HepG2 (cell line): ENCODE results near the gene CLASP1. TPM values are rescaled to one million over a fixed set of nuclear protein-coding genes. Genes with fewer than 3 reads are reported as not detected.
A peak's percentile ranks its signal among the peaks of the same experiment; 100 is the strongest.

Source experiments
- ATF7 ChIP-seq, 2 experiments: fragments of 450-650 bp in 1 of 2; sonication (generic) in 1 of 2; formaldehyde crosslinking in 1 of 2; IDR thresholded peaks; 2 replicates each; pipeline versions ENCODE4 v1.4.0 to v1.6.1; 2016 to 2020; ENCODE audit warnings: antibody characterized with exemption in 1 of 2, mild to moderate bottlenecking in 1 of 2, missing genetic modification reagents in 1 of 2
- BCL6 ChIP-seq: IDR thresholded peaks from 2 replicates; pipeline ENCODE4 v1.6.1; 2016; ENCODE audit warnings: missing genetic modification reagents, missing compliant biosample characterization
- GLI4 ChIP-seq: sonication (generic); formaldehyde crosslinking; IDR thresholded peaks from 2 replicates; pipeline ENCODE4 v1.5.1; 2020; ENCODE audit warnings: missing genetic modification reagents, mild to moderate bottlenecking, moderate library complexity, borderline replicate concordance
- HCFC1 ChIP-seq: fragments of 150-350 bp; IDR thresholded peaks from 2 replicates; pipeline ENCODE4 v1.6.1; 2014; ENCODE audit warnings: low read depth, low read length
- HMG20A ChIP-seq: IDR thresholded peaks from 2 replicates; pipeline ENCODE4 v1.6.1; 2016; ENCODE audit warnings: borderline replicate concordance
- HOMEZ ChIP-seq: IDR thresholded peaks from 2 replicates; pipeline ENCODE4 v1.6.1; 2016; ENCODE audit warnings: low read depth
- IKZF4 ChIP-seq: sonication (generic); formaldehyde crosslinking; IDR thresholded peaks from 2 replicates; pipeline ENCODE4 v1.5.1; 2020; ENCODE audit warnings: borderline replicate concordance, mild to moderate bottlenecking, low read depth, missing genetic modification reagents; ENCODE audit errors: not compliant biosample characterization
- ISL2 ChIP-seq: sonication (generic); formaldehyde crosslinking; IDR thresholded peaks from 2 replicates; pipeline ENCODE4 v1.5.0; 2020; ENCODE audit warnings: missing genetic modification reagents
- KDM6A ChIP-seq: IDR thresholded peaks from 2 replicates; pipeline ENCODE4 v1.6.1; 2016; ENCODE audit warnings: low read depth
- MAFG ChIP-seq: sonication (generic); formaldehyde crosslinking; IDR thresholded peaks from 2 replicates; pipeline ENCODE4 v1.5.1; 2020; ENCODE audit warnings: mild to moderate bottlenecking, missing genetic modification reagents
- MEIS2 ChIP-seq: sonication (generic); formaldehyde crosslinking; IDR thresholded peaks from 2 replicates; pipeline ENCODE4 v1.9.0; 2021; ENCODE audit warnings: mild to moderate bottlenecking, missing genetic modification reagents
- NFRKB ChIP-seq: fragments of 450-650 bp; IDR thresholded peaks from 2 replicates; pipeline ENCODE4 v1.6.1; 2017
- NR2F1 ChIP-seq, 2 experiments: fragments of 450-650 bp in 1 of 2; formaldehyde crosslinking in 1 of 2; IDR thresholded peaks; 2 replicates each; pipeline versions ENCODE4 v1.5.0 to v1.6.1; 2016 to 2020; ENCODE audit warnings: mild to moderate bottlenecking in 1 of 2, missing compliant biosample characterization in 1 of 2, missing genetic modification reagents in 1 of 2, moderate library complexity in 1 of 2
- RARA ChIP-seq: IDR thresholded peaks from 2 replicates; pipeline ENCODE4 v1.6.1; 2016; ENCODE audit warnings: missing genetic modification reagents, missing compliant biosample characterization
- REXO4 ChIP-seq: sonication (generic); formaldehyde crosslinking; IDR thresholded peaks from 2 replicates; pipeline ENCODE4 v1.8.0; 2022; ENCODE audit warnings: missing genetic modification reagents, mild to moderate bottlenecking, borderline replicate concordance
- ZBTB7A ChIP-seq: sonication (generic); formaldehyde crosslinking; IDR thresholded peaks from 2 replicates; pipeline ENCODE4 v1.8.0; 2022; ENCODE audit warnings: mild to moderate bottlenecking, missing genetic modification reagents
- ZFP90 ChIP-seq: sonication (generic); formaldehyde crosslinking; IDR thresholded peaks from 2 replicates; pipeline ENCODE4 v1.8.0; 2022; ENCODE audit warnings: missing genetic modification reagents, mild to moderate bottlenecking, inconsistent platforms, borderline replicate concordance
- ZNF264 ChIP-seq: sonication (generic); formaldehyde crosslinking; IDR thresholded peaks from 2 replicates; pipeline ENCODE4 v1.4.0; 2020; ENCODE audit warnings: missing genetic modification reagents
- ZNF589 ChIP-seq: sonication (generic); formaldehyde crosslinking; conservative IDR thresholded peaks from 2 replicates; pipeline ENCODE4 v1.8.0; 2022; ENCODE audit warnings: mild to moderate bottlenecking, moderate library complexity, missing genetic modification reagents
- ZNF619 ChIP-seq: sonication (generic); formaldehyde crosslinking; IDR thresholded peaks from 2 replicates; pipeline ENCODE4 v1.4.0; 2020; ENCODE audit warnings: mild to moderate bottlenecking, missing genetic modification reagents
- ZNF660 ChIP-seq: sonication (generic); formaldehyde crosslinking; IDR thresholded peaks from 2 replicates; pipeline ENCODE4 v1.5.1; 2020; ENCODE audit warnings: mild to moderate bottlenecking, low read depth, missing genetic modification reagents, borderline replicate concordance
- polyA plus RNA-seq, 8 experiments: library from polyadenylated mRNA; depleted of rRNA in 3 of 8; stranded (reverse) in 7 of 8; unstranded in 1 of 8; fragments of >200 nt; fragmentation: Illumina TruSeq in 4 of 8; extraction: Trizol in 4 of 8; gene quantifications; 2 replicates each; pipeline versions ENCODE4 v1.2.1 to v1.2.3, GENCODE V29; 2011 to 2016; ENCODE audit warnings: low read depth in 4 of 8, missing spikeins in 1 of 8, mixed read lengths in 1 of 8; ENCODE audit not compliant: insufficient read depth in 1 of 8
- total RNA-seq, 5 experiments: library from RNA; depleted of rRNA; stranded (reverse); fragments of >200 nt; fragmentation: Illumina TruSeq; extraction: Trizol; gene quantifications; 2 replicates each; pipeline ENCODE4 v1.2.3, GENCODE V29; 2016; ENCODE audit warnings: low read depth in 1 of 5
- TF ChIP-seq, protein P1 (sequence below): IDR thresholded peaks from 2 replicates; pipeline ENCODE4 v1.6.1; 2016; ENCODE audit warnings: low read depth, missing genetic modification reagents, missing compliant biosample characterization
- TF ChIP-seq, protein P2 (sequence below): sonication (generic); formaldehyde crosslinking; conservative IDR thresholded peaks from 2 replicates; pipeline ENCODE4 v1.4.0; 2020; ENCODE audit warnings: missing genetic modification reagents

The CLASP1 gene
- total and polyA plus RNA-seq, 2 of the 13 experiments (the other 11 are each of a cell fraction or from before 2014, with no cell fraction given) = 11.7 to 47.9 TPM

- TF ChIP-seq, protein P1, sequence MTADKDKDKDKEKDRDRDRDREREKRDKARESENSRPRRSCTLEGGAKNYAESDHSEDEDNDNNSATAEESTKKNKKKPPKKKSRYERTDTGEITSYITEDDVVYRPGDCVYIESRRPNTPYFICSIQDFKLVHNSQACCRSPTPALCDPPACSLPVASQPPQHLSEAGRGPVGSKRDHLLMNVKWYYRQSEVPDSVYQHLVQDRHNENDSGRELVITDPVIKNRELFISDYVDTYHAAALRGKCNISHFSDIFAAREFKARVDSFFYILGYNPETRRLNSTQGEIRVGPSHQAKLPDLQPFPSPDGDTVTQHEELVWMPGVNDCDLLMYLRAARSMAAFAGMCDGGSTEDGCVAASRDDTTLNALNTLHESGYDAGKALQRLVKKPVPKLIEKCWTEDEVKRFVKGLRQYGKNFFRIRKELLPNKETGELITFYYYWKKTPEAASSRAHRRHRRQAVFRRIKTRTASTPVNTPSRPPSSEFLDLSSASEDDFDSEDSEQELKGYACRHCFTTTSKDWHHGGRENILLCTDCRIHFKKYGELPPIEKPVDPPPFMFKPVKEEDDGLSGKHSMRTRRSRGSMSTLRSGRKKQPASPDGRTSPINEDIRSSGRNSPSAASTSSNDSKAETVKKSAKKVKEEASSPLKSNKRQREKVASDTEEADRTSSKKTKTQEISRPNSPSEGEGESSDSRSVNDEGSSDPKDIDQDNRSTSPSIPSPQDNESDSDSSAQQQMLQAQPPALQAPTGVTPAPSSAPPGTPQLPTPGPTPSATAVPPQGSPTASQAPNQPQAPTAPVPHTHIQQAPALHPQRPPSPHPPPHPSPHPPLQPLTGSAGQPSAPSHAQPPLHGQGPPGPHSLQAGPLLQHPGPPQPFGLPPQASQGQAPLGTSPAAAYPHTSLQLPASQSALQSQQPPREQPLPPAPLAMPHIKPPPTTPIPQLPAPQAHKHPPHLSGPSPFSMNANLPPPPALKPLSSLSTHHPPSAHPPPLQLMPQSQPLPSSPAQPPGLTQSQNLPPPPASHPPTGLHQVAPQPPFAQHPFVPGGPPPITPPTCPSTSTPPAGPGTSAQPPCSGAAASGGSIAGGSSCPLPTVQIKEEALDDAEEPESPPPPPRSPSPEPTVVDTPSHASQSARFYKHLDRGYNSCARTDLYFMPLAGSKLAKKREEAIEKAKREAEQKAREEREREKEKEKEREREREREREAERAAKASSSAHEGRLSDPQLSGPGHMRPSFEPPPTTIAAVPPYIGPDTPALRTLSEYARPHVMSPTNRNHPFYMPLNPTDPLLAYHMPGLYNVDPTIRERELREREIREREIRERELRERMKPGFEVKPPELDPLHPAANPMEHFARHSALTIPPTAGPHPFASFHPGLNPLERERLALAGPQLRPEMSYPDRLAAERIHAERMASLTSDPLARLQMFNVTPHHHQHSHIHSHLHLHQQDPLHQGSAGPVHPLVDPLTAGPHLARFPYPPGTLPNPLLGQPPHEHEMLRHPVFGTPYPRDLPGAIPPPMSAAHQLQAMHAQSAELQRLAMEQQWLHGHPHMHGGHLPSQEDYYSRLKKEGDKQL (CRISPR knock-in tag) = no peak
- TF ChIP-seq ZNF619 (CRISPR knock-in tag) (no peak), MAFG (CRISPR knock-in tag) (no peak), ZNF264 (peak; percentile 85), HOMEZ (CRISPR knock-in tag) (peak; percentile 59; the same call in 1 of the 2 replicates), NR2F1 (CRISPR knock-in tag; IDR thresholded peaks at IDR 0.05) (peak; percentile 92 to 96), ZNF660 (CRISPR knock-in tag) (no peak), BCL6 (CRISPR knock-in tag) (peak; percentile 51), ZFP90 (CRISPR knock-in tag) (peak; percentile 100), ISL2 (CRISPR knock-in tag) (0 out of 2 replicates have a peak, but pooled peaks have one; percentile 38), MEIS2 (CRISPR knock-in tag) (0 out of 2 replicates have a peak, but pooled peaks have one; percentile 28), GLI4 (CRISPR knock-in tag) (no peak), IKZF4 (CRISPR knock-in tag) (no peak), ATF7 (IDR thresholded peaks at IDR 0.05) (no peak), ATF7 (CRISPR knock-in tag; IDR thresholded peaks at IDR 0.05) (no peak), ZNF589 (CRISPR knock-in tag) (no peak), REXO4 (CRISPR knock-in tag) (no peak), NFRKB (no peak), ZBTB7A (CRISPR knock-in tag) (no peak), KDM6A (CRISPR knock-in tag) (no peak), HMG20A (no peak; the same call in 1 of the 2 replicates), RARA (CRISPR knock-in tag) (peak; percentile 86), HCFC1 (no peak)
- TF ChIP-seq, protein P2, sequence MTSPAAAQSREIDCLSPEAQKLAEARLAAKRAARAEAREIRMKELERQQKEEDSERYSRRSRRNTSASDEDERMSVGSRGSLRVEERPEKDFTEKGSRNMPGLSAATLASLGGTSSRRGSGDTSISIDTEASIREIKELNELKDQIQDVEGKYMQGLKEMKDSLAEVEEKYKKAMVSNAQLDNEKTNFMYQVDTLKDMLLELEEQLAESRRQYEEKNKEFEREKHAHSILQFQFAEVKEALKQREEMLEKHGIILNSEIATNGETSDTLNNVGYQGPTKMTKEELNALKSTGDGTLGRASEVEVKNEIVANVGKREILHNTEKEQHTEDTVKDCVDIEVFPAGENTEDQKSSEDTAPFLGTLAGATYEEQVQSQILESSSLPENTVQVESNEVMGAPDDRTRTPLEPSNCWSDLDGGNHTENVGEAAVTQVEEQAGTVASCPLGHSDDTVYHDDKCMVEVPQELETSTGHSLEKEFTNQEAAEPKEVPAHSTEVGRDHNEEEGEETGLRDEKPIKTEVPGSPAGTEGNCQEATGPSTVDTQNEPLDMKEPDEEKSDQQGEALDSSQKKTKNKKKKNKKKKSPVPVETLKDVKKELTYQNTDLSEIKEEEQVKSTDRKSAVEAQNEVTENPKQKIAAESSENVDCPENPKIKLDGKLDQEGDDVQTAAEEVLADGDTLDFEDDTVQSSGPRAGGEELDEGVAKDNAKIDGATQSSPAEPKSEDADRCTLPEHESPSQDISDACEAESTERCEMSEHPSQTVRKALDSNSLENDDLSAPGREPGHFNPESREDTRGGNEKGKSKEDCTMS = no peak
Observed at GRCh38 chr2:121666042-121666441, 16.8 kb upstream of the CLASP1 start (continued).
